Stromal cell of bone marrow (primary cell): ENCODE data around the gene CDYL.

Experiments
- DNase-seq: peaks from one replicate; pipeline ENCODE4 v3.0.0-alpha.2; 2012; ENCODE audit warnings: low read depth

Gene CDYL

DNA sequence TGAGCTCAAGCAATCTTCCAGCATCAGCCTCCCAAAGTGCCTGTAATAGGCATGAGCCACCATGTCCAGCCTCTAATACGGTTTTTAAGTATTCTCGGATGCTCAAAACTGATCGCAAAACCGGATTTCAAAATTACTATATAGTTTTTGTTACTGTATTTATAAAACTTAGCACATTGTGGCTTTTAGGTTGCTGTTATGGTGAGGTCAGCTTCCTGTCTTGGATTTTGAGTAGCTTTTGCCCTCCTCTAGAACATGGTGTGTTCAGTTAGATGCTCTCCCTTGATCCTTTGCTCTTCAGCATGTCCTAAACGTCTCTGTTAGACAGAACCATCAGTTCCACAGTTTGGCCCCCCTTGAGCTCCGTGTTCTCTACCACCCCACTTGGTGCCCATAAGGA lies 131.4 kb downstream of the CDYL start:
- no peak for DNase-seq

DNA sequence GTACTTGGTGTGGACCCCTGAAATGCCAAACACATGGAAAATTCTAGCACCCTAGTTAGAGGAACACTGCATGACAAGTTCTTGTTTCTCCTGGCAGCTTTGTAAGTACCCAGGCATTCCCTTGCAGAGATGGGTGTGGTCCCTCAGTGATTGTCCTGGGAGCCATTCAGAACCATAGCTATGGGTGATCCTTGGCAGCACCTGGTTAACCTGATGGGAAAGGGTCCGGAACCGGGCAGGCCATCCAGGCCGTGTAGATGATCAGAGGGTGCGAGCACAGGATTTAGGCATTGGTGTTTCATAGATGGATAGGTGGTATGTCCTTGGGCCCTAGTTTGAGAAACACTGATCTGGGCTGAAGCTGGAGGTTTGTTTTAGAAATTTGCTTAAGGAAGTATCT lies 131.9 kb downstream of the CDYL start:
- no peak for DNase-seq

GRCh38 chr6:4909063-4909706 lies 133.0 kb downstream of the CDYL start:
- no peak for DNase-seq

DNA sequence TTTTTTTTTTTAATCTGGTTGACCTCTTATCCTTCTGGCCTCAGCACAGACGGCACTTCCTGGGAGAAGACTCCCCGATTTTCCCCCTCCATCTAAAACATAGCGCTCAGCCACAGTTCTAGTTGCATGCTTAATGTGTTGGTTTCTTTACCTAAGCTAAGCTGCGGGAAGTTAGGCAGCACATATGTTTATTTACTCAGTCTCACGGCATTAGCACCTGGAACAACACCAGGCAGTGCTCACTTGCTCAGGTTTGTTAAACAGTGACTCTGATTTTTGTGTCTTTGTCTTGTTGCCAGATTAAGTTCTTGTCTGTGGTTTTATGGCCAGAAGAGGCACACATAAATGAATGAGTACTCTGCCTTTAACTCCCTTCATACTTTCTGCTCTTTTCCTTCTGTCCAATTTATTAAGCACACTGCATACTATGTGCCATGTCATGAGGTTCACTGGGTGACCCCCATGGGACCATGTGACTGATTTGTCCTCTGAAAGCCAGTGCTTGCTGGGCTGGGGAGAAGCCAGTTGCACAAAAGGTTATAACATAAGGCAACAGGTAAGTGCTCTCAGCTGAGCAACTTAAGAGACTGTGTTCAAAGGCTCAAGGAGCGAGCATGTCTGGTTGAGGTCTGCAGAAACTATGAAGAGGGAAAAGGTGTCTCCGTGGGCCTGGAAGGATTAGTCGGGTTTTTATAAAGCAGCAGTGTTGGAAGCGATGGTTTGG lies 134.0 kb downstream of the CDYL start:
- no peak for DNase-seq

DNA sequence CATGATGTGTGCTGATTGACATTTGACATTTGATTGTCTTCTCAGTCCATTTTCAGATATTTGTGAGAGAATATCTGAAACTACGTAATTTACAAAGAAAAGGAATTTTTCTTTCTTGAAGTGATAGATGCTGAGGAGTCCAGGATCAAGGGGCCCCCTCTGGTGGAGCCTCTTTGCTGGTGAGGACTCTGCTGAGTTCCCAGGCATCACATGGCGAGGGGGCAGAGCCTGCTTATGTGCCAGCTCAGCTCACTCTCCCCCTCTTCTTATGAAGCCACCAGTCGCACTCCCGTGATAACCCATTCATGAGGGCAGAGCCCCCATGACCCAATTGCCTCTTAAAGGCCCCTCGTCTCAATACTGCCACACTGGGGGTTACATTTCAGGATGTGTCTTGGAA lies 136.4 kb downstream of the CDYL start:
- DNase-seq, result no peak

- DNase-seq, result no peak
These were observed 137.7 kb downstream of the CDYL start for GRCh38 chr6:4913705-4914419.

- DNase-seq, result no peak
These were observed 138.4 kb downstream of the CDYL start for GRCh38 chr6:4914420-4915159.

DNA sequence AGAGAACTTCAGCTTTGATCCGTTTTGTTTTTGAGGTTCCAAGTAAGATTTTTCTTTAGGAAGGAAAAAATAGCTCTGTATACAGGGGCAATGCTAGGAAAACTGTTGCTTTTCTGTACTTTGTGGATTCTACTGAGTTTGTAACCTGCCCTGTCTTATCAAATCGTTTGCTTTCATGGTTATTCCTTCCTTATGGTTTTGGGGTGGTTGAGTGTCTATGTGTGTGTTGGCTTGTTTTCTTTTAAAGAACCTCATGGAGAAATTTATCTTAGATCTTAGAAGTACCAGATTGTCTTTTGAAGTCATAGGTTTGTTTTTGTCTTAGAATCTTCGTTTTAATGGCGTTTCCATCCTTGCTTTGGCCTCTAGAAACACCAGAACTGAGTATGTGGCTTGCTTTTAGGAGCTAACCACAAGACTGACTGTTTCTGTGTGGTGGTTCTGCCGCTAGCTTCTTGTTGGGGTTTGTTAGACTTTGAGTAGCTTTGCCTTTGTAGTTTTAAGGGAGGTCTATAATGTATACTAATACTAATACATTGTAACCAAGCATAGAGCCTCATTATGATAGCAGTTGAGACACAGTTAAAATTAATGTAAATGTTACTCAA lies 140.9 kb downstream of the CDYL start:
- no peak for DNase-seq

GRCh38 chr6:4920914-4921410 lies 144.8 kb downstream of the CDYL start:
- DNase-seq, result no peak

DNA sequence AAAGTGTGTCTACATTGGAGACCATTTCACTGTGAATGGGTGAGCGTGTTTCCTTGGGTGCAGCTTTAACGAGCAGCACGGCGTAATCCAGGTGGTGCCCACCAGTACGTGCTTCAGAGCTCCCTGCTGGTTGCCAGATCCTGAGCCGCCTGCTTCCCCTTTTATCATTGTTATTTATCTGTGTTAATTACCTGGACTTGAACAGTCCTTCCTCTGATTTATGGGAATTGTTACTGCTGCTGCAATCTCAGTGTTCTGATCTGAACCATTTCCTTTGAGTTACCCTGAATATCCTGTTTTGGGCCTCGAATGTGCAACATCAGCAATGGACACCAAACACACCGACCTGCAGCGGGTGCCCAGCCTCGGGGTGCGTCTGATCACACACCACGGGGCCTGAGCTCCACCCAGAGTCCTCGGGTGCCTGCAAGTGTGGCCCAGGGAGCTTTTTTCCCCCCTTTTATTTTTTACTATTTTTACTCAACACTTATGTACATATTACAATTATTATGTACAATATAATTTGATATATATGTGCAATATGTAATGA lies 146.4 kb downstream of the CDYL start:
- DNase-seq, result no peak

DNA sequence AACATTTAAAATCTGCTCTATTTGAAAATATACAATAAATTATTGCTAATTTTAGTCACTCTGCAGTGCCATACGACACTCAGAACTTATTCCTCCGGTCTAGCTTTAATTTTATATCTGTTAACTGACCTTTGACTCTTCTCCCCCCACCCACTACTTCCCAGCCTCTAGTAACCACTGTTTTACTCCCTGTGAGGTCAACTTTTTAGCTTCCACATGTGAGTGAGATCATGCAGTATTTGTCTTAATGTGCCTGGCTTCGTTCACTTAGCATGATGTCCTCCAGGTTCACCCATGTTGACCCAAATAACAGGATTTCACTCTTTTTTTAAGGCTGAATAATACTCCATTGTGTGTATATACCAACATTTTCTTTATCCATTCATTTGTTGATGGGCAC lies 146.9 kb downstream of the CDYL start:
- no peak for DNase-seq

GRCh38 chr6:4924661-4925271 lies 148.6 kb downstream of the CDYL start:
- no peak for DNase-seq

- DNase-seq, result no peak
These were observed 149.4 kb downstream of the CDYL start for GRCh38 chr6:4925580-4925979.

- no peak for DNase-seq
These were observed 152.2 kb downstream of the CDYL start for GRCh38 chr6:4928426-4928825.

- DNase-seq, result no peak
These were observed 153.0 kb downstream of the CDYL start for GRCh38 chr6:4929097-4929718.

- no peak for DNase-seq
These were observed 154.0 kb downstream of the CDYL start for GRCh38 chr6:4930025-4930691.

DNA sequence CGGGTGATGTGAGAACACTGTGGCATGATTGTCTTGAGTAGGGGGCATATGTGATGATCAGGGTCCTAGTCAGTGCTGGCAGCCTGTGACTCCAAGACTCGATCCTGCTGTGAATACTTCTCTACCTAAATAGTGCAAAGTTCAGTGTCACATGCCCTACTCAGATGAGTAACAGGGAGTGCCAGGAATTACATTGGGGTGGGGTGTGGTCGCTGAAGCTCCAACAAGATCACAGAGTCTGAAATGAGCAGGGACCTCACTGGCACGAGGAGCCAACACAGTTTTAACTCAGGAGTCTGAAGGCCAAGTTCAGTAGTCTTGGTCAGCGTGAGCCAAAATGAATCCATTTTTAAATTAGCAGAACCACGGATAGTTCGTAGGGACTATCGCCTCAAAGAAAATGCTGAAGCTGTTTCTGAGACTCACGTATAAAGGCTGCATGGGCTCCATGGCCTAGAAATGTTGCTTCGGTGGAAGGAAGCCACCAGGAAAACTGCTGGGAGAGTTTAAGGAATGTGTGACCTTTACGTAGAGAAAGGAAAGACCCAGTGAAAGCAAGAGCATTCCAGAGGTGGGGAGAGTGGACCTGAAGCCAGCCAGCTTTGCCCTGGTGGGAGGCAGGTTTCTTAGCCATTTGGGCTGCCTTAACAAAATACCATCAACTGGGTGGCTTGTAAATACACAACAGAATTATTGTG lies 155.5 kb downstream of the CDYL start:
- DNase-seq, result no peak

DNA sequence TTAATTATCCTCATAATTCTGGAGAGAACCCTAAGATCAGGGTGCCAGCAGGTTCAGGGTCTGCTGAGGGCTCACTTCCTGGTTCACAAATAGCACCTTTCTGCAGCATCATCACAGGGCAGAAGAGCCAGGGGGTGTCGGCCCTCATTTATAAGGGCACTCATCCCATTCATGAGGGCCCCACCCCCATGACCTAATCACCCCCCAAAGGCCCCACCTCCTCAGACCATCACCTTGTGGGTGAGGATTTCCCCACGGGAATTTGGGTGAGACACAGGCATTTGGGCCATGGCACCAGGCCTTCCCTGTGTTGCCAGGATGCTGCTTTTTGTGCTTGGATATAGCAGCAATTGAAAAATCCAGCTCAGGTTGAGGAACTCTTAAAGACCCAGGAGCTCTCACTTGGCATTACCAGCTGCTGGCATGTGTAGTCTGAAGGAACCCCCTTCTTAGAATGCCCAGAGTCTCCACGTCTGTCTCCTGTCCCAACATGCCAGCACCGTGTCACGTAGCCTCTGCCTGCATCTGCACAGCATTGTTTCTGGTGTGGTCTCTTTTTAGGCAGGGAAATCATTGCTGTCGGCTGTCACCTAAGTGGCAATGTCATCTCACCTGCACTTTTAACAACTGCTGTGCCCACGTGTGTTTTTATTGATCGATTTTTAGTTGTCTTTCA lies 156.2 kb downstream of the CDYL start:
- DNase-seq, result no peak

DNA sequence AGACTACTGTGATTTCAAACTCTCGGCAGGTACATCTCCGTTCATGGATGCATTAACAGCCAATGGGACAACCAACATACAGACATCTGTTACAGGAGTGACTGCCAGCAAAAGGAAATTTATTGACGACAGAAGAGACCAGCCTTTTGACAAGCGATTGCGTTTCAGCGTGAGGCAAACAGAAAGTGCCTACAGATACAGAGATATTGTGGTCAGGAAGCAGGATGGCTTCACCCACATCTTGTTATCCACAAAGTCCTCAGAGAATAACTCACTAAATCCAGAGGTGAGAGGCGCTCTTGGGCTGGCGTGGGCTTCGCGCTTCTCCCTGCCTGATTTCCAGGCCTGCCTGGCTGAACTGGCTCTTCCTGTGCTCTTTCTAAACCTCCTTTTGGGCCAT lies 159.3 kb downstream of the CDYL start:
- no peak for DNase-seq
